Tibial nerve (tissue), 4 donors: Measurements from ENCODE around the gene TPRKB. TPM values are rescaled to one million over a fixed set of nuclear protein-coding genes. Genes with fewer than 3 reads are reported as not detected.
"Not testable (repeated sequence)": the region's sequence is repeated elsewhere in the genome, so short reads cannot be mapped to it uniquely, and the experiment has no call there.

ENCODE experiments used
- DNase-seq, 2 donors: peaks; one replicate each; pipeline ENCODE4 v3.0.0-alpha.2; 2019; ENCODE audit warnings: low spot score in 2 of 2
- H3K27ac ChIP-seq, 4 donors: fragments of 200-600 bp; sonication (generic) in 3 of 4; one replicate each; pipeline ENCODE4 v1.5.1; 2017 to 2019; ENCODE audit warnings: mild to moderate bottlenecking in 1 of 4
- H3K27me3 ChIP-seq, 2 donors: fragments of 200-600 bp; sonication (generic) in 1 of 2; one replicate each; pipeline versions ENCODE4 v1.5.1 to v1.6.0; 2017 to 2019
- H3K36me3 ChIP-seq, 3 donors: fragments of 200-600 bp; sonication (generic); one replicate each; pipeline ENCODE4 v1.5.1; 2018 to 2019
- H3K4me1 ChIP-seq, 4 donors: fragments of 200-600 bp; sonication (generic) in 3 of 4; one replicate each; pipeline ENCODE4 v1.5.1; 2017 to 2019
- H3K4me3 ChIP-seq, 4 donors: fragments of 200-600 bp; sonication (generic) in 3 of 4; one replicate each; pipeline ENCODE4 v1.5.1; 2017 to 2019; ENCODE audit warnings: mild to moderate bottlenecking in 1 of 4, moderate library complexity in 1 of 4
- H3K9me3 ChIP-seq, 4 donors: fragments of 200-600 bp; sonication (generic) in 3 of 4; one replicate each; pipeline ENCODE4 v1.5.1; 2017 to 2019
- CTCF ChIP-seq, 5 experiments: fragments of 200-600 bp in 3 of 5; fragments of 450-650 bp in 2 of 5; sonication (generic) in 3 of 5; IDR thresholded peaks; one replicate each; pipeline ENCODE4 v1.5.1; 2016 to 2019; ENCODE audit warnings: antibody characterized with exemption in 5 of 5, mild to moderate bottlenecking in 3 of 5, moderate library complexity in 2 of 5
- EP300 ChIP-seq, 2 donors: sonication (generic); formaldehyde crosslinking; IDR thresholded peaks; one replicate each; pipeline ENCODE4 v1.6.1; 2017; ENCODE audit warnings: antibody characterized with exemption in 2 of 2, mild to moderate bottlenecking in 1 of 2
- POLR2A ChIP-seq, 2 donors: fragments of 450-650 bp; IDR thresholded peaks; one replicate each; pipeline ENCODE4 v1.6.1; 2017; ENCODE audit warnings: antibody characterized with exemption in 2 of 2, mild to moderate bottlenecking in 2 of 2, moderate library complexity in 2 of 2
- WGBS, 2 donors: methylation state at CpG; one replicate each; pipeline ENCODE4 v1.1.5; 2018; 5-methylcytosine and 5-hydroxymethylcytosine counted together
- total RNA-seq, 4 donors: library from RNA; depleted of rRNA; stranded (reverse); fragments of >200 nt; gene quantifications; one replicate each; pipeline ENCODE4 v1.1.0, GENCODE V29; 2016

Gene TPRKB
- total RNA-seq, 4 donors from 2014 or later = 6.7 to 23.7 (median 16.6) TPM

GRCh38 chr2:73736378-73736777, 767 bp downstream of the TPRKB start:
- peak overlapping the region; percentile 72 to 84 (median 76) for H3K4me3 ChIP-seq
- peaks cover 0 to 25% (median 8%) of the 10 kb centered on the region in 4 donors for H3K4me1 ChIP-seq
- TF ChIP-seq EP300 (IDR thresholded peaks at IDR 0.05) = no peak
- no peak for DNase-seq
- H3K36me3 ChIP-seq = peaks cover 0 to 36% (median 0%) of the 10 kb centered on the region in 3 donors
- no peaks in the 10 kb centered on the region for H3K27me3 ChIP-seq
- peak overlapping the region in 2 of 4 donors; percentile 64 to 79 for H3K27ac ChIP-seq
- WGBS, 2 donors = 13 to 16% methylated on average over 8 of the region's 8 CpGs
- no peaks in the 10 kb centered on the region for H3K9me3 ChIP-seq

GRCh38 chr2:73730810-73731209, 6.3 kb downstream of the TPRKB start:
- Histone ChIP-seq H3K36me3 (peaks cover 0 to 68% (median 8%) of the 10 kb centered on the region in 3 donors), H3K27ac (no peak overlapping the region), H3K4me3 (no peak overlapping the region), H3K4me1 (peaks cover 0 to 7% (median under 1%) of the 10 kb centered on the region in 4 donors), H3K27me3 (no peaks in the 10 kb centered on the region), H3K9me3 (no peaks in the 10 kb centered on the region)
- 85 to 90% methylated on average over 4 of the region's 4 CpGs for WGBS, 2 donors
- TF ChIP-seq EP300 (IDR thresholded peaks at IDR 0.05) (no peak), CTCF (IDR thresholded peaks at IDR 0.05) (no peak), POLR2A (IDR thresholded peaks at IDR 0.05) (no peak)
- no peak for DNase-seq

GRCh38 chr2:73728711-73729110, 8.4 kb downstream of the TPRKB start:
- Histone ChIP-seq H3K4me3 (no peak overlapping the region), H3K4me1 (no peaks in the 10 kb centered on the region), H3K36me3 (peaks cover 0 to 58% (median 8%) of the 10 kb centered on the region in 3 donors), H3K27me3 (no peaks in the 10 kb centered on the region), H3K27ac (no peak overlapping the region), H3K9me3 (no peaks in the 10 kb centered on the region)
- DNase-seq = no peak
- WGBS, 2 donors = 73 to 82% methylated on average over 4 of the region's 4 CpGs
- no peak for TF ChIP-seq EP300 (IDR thresholded peaks at IDR 0.05)

- no peak overlapping the region for H3K4me3 ChIP-seq
- H3K36me3 ChIP-seq = peaks cover 0 to 52% (median 8%) of the 10 kb centered on the region in 3 donors
- H3K4me1 ChIP-seq = no peaks in the 10 kb centered on the region
- no peak for DNase-seq
- no peak overlapping the region for H3K27ac ChIP-seq
- 66 to 72% methylated on average over 3 of the region's 3 CpGs for WGBS, 2 donors
- TF ChIP-seq EP300 (IDR thresholded peaks at IDR 0.05) (no peak), POLR2A (IDR thresholded peaks at IDR 0.05) (no peak), CTCF (IDR thresholded peaks at IDR 0.05) (no peak)
- H3K27me3 ChIP-seq = no peaks in the 10 kb centered on the region
- no peaks in the 10 kb centered on the region for H3K9me3 ChIP-seq
These were observed 9.1 kb downstream of the TPRKB start for GRCh38 chr2:73728043-73728442.

- not testable (repeated sequence) for H3K27ac ChIP-seq, H3K27me3 ChIP-seq, H3K9me3 ChIP-seq, H3K4me3 ChIP-seq, H3K4me1 ChIP-seq, DNase-seq
- peaks cover 0 to 38% (median 8%) of the 10 kb centered on the region in 3 donors for H3K36me3 ChIP-seq
- WGBS, 2 donors = 83 to 90% methylated on average over 1 of the region's 1 CpG
These were observed 10.5 kb downstream of the TPRKB start for GRCh38 chr2:73726657-73727056.

GRCh38 chr2:73718851-73719621, 18.1 kb downstream of the TPRKB start:
- Histone ChIP-seq H3K27me3 (no peaks in the 10 kb centered on the region), H3K36me3 (no peaks in the 10 kb centered on the region), H3K27ac (no peak overlapping the region), H3K4me3 (no peak overlapping the region), H3K4me1 (no peaks in the 10 kb centered on the region), H3K9me3 (peaks cover 0 to 4% (median 0%) of the 10 kb centered on the region in 4 donors)
- DNase-seq = no peak
- no peak for TF ChIP-seq EP300 (IDR thresholded peaks at IDR 0.05)
- no peak for TF ChIP-seq POLR2A (IDR thresholded peaks at IDR 0.05)
- WGBS, 2 donors = 72 to 83% methylated on average over 11 of the region's 11 CpGs

- no peaks in the 10 kb centered on the region for H3K27me3 ChIP-seq
- H3K4me3 ChIP-seq = no peak overlapping the region
- H3K27ac ChIP-seq = no peak overlapping the region
- no peaks in the 10 kb centered on the region for H3K4me1 ChIP-seq
- no peak for DNase-seq
- 71 to 76% methylated on average over 6 of the region's 6 CpGs for WGBS, 2 donors
- peaks cover 0 to 4% (median 0%) of the 10 kb centered on the region in 4 donors for H3K9me3 ChIP-seq
- TF ChIP-seq CTCF (IDR thresholded peaks at IDR 0.05) (no peak), EP300 (IDR thresholded peaks at IDR 0.05) (no peak), POLR2A (IDR thresholded peaks at IDR 0.05) (no peak)
- no peaks in the 10 kb centered on the region for H3K36me3 ChIP-seq
These were observed 18.7 kb downstream of the TPRKB start for GRCh38 chr2:73718421-73718820.

GRCh38 chr2:73717695-73718094, 19.4 kb downstream of the TPRKB start:
- H3K27me3 ChIP-seq, H3K4me1 ChIP-seq, H3K36me3 ChIP-seq, DNase-seq, H3K4me3 ChIP-seq, H3K27ac ChIP-seq, H3K9me3 ChIP-seq: not testable (repeated sequence)
- WGBS, 2 donors = 90 to 93% methylated on average over 2 to 4 of the region's 4 CpGs
